Uterus (tissue), 2 donors: ENCODE measurements around the gene CKM.

Source experiments
- POLR2A ChIP-seq, 2 donors: fragments of 450-650 bp; IDR thresholded peaks; one replicate each; pipeline ENCODE4 v1.6.1; 2016; ENCODE audit warnings: antibody characterized with exemption in 2 of 2, mild to moderate bottlenecking in 1 of 2, moderate library complexity in 1 of 2
- TF ChIP-seq, protein P1 (sequence below), 4 experiments: fragments of 200-600 bp in 2 of 4; fragments of 450-650 bp in 2 of 4; sonication (generic) in 2 of 4; IDR thresholded peaks; one replicate each; pipeline ENCODE4 v1.5.1; 2016 to 2019; ENCODE audit warnings: antibody characterized with exemption in 4 of 4, mild to moderate bottlenecking in 2 of 4, moderate library complexity in 1 of 4

DNA sequence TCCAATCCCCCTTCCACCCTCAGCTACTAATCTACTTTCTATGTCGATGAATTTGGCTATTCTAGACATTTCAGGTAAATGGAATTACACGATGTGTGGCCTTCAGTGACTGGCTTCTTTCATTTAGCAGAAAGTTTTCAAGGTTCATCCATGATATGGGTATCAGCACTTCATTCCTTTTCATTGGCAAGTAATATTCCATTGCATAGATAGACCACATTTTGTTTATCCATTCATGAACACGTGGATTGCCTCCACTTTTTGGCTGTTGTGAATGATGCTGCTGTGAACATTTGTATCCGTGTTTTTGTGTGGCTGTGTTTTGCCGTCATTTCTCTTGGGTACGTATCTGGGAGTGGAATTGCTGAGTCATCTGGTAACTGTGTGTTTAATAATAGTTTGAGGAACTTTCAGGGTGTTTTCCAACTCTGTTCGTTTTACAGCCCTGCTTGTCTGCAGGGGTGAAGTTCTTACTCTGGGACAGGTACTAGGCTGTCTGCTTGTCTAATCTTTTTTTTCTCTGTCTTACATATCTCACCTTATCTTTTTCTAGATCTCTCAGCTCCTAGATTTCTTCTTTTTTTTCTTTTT lies 39.1 kb downstream of the CKM start:
- TF ChIP-seq, protein P1, sequence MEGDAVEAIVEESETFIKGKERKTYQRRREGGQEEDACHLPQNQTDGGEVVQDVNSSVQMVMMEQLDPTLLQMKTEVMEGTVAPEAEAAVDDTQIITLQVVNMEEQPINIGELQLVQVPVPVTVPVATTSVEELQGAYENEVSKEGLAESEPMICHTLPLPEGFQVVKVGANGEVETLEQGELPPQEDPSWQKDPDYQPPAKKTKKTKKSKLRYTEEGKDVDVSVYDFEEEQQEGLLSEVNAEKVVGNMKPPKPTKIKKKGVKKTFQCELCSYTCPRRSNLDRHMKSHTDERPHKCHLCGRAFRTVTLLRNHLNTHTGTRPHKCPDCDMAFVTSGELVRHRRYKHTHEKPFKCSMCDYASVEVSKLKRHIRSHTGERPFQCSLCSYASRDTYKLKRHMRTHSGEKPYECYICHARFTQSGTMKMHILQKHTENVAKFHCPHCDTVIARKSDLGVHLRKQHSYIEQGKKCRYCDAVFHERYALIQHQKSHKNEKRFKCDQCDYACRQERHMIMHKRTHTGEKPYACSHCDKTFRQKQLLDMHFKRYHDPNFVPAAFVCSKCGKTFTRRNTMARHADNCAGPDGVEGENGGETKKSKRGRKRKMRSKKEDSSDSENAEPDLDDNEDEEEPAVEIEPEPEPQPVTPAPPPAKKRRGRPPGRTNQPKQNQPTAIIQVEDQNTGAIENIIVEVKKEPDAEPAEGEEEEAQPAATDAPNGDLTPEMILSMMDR (IDR thresholded peaks at IDR 0.05) = no peak
- TF ChIP-seq POLR2A (IDR thresholded peaks at IDR 0.05) = no peak
